Measurements from ENCODE around the gene STAC2.
"Not testable (repeated sequence)": the region's sequence is repeated elsewhere in the genome, so short reads cannot be mapped to it uniquely, and the experiment has no call there.

The STAC2 gene, protein sequence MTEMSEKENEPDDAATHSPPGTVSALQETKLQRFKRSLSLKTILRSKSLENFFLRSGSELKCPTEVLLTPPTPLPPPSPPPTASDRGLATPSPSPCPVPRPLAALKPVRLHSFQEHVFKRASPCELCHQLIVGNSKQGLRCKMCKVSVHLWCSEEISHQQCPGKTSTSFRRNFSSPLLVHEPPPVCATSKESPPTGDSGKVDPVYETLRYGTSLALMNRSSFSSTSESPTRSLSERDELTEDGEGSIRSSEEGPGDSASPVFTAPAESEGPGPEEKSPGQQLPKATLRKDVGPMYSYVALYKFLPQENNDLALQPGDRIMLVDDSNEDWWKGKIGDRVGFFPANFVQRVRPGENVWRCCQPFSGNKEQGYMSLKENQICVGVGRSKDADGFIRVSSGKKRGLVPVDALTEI

DNA sequence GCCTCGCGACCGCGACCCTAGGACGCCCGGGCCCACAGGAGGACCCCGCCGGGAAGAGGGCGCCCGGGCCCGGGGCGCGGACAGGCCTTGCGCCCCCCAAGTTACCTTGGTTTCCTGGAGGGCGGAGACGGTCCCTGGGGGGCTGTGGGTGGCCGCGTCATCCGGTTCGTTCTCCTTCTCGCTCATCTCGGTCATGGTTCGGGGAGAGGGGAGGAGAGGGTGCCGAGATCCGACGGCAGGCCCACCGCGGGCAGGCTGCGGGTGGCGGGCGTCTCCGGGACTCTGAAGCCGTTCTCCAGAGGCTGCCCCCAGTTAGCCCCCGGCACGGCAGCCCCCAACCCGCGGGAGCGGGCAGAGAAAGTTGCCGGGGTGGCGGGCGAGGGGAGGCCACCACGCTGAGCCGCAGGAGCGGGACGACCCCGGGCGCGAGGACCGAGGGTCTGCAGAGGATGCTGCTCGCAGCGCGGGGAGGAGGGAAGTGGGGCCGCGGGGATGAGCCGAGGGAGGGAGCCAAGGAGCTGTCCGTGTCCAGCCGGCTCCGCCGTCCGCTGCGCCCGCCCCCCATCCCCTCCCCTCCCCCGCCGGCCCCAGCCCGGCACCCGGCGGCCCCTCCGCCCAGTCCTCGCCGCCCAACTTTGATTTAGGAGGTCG lies at the start of gene STAC2:
TSS of gene STAC2 (minus strand) at position 638 of the 651 bp plus-strand sequence. CDS start at position 195, 443 bp downstream.
- no peak for DNase-seq

- peak; percentile 27 for DNase-seq
Observed at GRCh38 chr17:39271546-39271945, 45.8 kb upstream of the STAC2 start.

- DNase-seq, result peak; percentile 70
Observed at GRCh38 chr17:39270923-39271322, 45.2 kb upstream of the STAC2 start.

DNA sequence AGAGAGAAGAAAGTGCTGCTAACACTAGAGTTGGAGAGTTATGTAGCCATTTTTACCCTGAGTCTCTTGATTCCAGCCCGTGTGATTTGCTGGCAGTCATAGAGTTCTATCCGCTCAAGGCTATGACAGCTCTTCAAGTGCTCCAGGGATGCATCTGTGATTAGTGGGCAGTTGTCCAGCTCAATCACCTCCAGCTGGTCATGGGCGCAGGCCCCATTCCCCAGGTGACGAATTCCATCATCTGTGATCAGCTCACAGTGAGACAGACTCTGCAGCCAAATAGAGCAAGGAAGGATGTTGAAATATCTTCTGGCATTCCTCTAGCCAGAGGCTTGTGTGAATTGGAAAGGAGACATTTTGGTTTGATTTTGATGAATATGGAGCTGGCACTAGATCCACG lies 38.4 kb upstream of the STAC2 start:
- no peak for DNase-seq

- no peak for DNase-seq
Observed at GRCh38 chr17:39261286-39261685, 35.5 kb upstream of the STAC2 start.

GRCh38 chr17:39252788-39253460 lies 27.2 kb upstream of the STAC2 start:
- DNase-seq, result no peak

- no peak for DNase-seq
Observed at GRCh38 chr17:39251997-39252396, 26.3 kb upstream of the STAC2 start.

DNA sequence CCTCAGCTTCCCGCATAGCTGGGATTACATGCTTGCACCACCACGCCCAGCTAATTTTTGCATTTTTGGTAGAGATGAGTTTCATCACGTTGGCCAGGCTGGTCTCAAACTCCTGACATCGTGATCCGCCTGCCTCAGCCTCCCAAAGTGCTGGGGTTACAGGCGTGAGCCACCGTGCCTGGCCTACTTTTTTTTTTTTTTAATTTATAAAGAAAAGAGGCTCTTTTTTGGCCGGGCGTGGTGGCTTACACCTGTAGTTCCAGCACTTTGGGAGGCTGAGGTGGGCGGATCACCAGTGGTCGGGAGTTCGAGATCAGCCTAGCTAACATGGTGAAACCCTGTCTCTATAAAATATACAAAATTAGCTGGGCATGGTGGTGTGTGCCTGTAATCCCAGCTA lies 24.3 kb upstream of the STAC2 start:
- not testable (repeated sequence) for DNase-seq

DNA sequence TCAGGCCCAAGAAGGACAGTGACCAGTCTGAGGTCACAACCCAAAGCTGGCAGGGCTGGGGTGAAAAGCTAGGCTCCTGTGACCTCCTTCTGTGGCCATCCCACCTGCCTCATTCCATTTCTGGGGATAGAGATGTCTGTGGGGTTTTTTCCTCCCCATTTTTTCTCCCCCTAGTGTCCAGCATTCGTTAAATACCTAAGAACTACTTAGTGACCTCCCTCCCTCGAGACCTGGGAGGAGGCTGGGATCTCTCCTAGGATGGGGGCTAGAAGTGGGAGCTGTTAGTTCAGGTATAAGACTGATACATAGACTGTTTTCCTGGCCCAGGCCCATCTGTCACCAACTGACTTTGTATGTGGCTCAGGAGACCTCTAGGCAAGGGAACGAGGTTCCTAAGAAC lies 20.5 kb upstream of the STAC2 start:
- DNase-seq, result no peak

GRCh38 chr17:39244600-39245570 lies 19.1 kb upstream of the STAC2 start:
- DNase-seq, result peak; percentile 64

GRCh38 chr17:39244016-39244599 lies 18.4 kb upstream of the STAC2 start:
- no peak for DNase-seq

- no peak for DNase-seq
Observed at GRCh38 chr17:39243155-39243554, 17.4 kb upstream of the STAC2 start.

DNA sequence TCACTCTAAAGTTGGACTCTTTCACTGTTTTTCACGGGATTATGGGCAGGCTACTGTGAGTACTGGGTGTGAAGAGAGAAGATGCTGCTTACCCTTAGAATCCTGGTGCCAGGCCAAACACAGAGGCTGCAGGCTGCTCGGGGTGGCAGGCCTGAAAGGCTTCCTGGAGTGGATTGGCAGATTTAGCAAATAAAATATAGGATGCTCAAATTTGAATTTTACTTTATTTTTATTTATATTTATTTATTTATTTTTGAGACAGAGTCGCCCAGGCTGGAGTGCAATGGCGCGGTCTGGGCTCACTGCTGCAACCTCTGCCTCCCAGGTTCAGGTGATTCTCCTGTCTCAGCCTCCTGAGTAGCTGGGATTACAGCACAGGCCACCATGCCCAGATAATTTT lies 14.9 kb upstream of the STAC2 start:
- no peak for DNase-seq

GRCh38 chr17:39239640-39240314 lies 14.0 kb upstream of the STAC2 start:
- DNase-seq, result no peak

GRCh38 chr17:39238311-39238972 lies 12.7 kb upstream of the STAC2 start:
- DNase-seq, result no peak

DNA sequence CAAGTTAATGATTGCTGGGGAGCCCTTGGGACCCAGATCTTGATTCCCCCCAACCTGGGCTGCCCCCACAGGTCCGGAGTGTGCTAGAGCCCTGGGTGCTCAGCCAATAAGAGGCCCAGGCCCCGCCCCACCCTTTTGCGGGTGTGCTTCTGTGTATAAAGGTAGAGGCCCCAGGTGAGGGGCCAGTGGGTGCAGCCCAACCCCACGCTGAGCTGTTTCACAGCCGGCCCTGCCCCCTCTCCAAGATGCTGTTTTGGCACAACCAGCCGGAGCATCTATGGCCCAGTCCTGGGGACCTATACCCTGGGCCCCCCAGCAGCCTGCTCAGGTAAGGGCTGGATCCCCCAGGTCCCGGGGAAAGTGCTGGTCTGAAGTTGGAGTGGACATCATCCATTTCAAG lies 11.8 kb upstream of the STAC2 start:
- DNase-seq, result no peak

DNA sequence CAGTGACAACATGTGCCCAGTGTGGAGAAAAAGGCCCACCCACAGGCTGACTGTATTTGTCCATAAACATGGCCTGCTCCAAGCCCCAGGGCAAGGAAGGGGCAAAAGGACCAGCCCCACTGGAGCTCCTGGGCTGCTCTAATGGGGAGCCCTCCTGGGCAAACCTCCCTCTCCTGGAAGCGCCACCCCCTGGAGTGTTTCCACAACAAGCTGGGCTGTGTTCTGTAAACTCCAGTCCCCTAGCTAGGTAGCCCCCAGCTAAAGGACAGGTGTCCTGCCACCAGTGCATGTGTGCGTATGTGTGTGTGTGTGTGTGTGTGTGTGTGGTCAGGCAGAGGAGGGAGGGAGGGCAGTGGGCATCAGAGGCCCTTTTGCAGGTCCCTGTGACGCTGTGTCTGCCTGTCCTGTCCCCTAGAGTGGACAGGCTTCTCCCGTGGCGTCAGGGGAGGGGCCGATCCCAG lies 11.3 kb upstream of the STAC2 start:
- DNase-seq, result no peak

- no peak for DNase-seq
Observed at GRCh38 chr17:39236450-39236927, 10.7 kb upstream of the STAC2 start.

GRCh38 chr17:39235555-39236449 lies 10.1 kb upstream of the STAC2 start:
- peak; percentile 66 for DNase-seq

Data from HCEC 1CT (cell line).